ENCODE data around the gene RPH3AL. TPM values are rescaled to one million over a fixed set of nuclear protein-coding genes. Genes with fewer than 3 reads are reported as not detected.
A peak's percentile ranks its signal among the peaks of the same experiment; 100 is the strongest.

Gene RPH3AL
- polyA plus RNA-seq, 3 donors = 0.71 to 1.9 (median 1.5) TPM

DNA sequence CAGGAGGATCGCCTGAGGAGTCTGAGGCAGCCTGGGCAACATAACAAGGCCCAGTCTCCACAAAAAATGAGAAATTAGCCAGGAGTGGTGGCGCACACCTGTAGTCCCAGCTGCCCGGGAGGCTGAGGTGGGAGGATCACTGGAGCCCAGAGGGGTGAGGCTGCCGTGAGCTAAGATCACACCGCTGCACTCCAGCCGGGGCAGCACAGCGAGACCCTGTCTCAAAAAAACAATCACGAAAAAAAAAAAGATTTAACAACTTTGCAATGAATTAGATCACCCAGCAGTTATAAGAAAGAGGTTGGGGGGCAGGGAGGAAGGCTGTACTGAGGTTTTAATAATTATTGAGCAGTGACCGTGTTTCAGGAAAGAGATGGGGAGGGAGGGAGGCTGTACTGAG lies 49.4 kb downstream of the RPH3AL start:
- peaks cover 2% of the 10 kb centered on the region for H3K4me1 Mint-ChIP-seq
- no peak overlapping the region for H3K4me3 ChIP-seq (replicated peaks in 1 of 3; ENCODE audit: low read depth in 2 of 3, low read length in 3 of 3)
- no peak overlapping the region for H3K9ac ChIP-seq (ENCODE audit: insufficient read depth, low read length, poor library complexity, severe bottlenecking)
- peak overlapping the region in 1 of 2 donors; percentile 51 for H3K4me3 Mint-ChIP-seq
- H3K4me1 ChIP-seq (ENCODE audit: control insufficient read depth in 1 of 2, insufficient read depth in 2 of 2, low read length in 2 of 2) = no peaks in the 10 kb centered on the region
- H3K27me3 ChIP-seq (ENCODE audit: control insufficient read depth in 2 of 2, insufficient read depth in 2 of 2, low read length in 2 of 2) = peaks cover 3 to 12% of the 10 kb centered on the region in 2 donors
- no peak for DNase-seq
- no peaks in the 10 kb centered on the region for H4K20me1 ChIP-seq (ENCODE audit: insufficient read depth, low read length)
- no peaks in the 10 kb centered on the region for H3K36me3 Mint-ChIP-seq
- WGBS (ENCODE audit: insufficient coverage) = 100% methylated on average over 4 of the region's 9 CpGs
- intact Hi-C loops (cut with micrococcal nuclease) = no loop called here
- TF ChIP-seq CTCF (IDR thresholded peaks at IDR 0.05) = no peak
- H3K36me3 ChIP-seq (replicated peaks in 1 of 2; ENCODE audit: control insufficient read depth in 1 of 2, insufficient read depth in 2 of 2, low read length in 2 of 2) = no peaks in the 10 kb centered on the region
- H3K79me2 ChIP-seq (ENCODE audit: insufficient read depth, low read length) = no peaks in the 10 kb centered on the region
- H2AFZ ChIP-seq (ENCODE audit: insufficient read depth, low read depth, low read length, poor library complexity, severe bottlenecking) = no peak overlapping the region
- no peaks in the 10 kb centered on the region for H3K9me3 ChIP-seq (replicated peaks in 1 of 2; ENCODE audit: control insufficient read depth in 1 of 2, insufficient read depth in 1 of 2, low read length in 2 of 2)
- no peak overlapping the region for H3K4me2 ChIP-seq (replicated peaks; ENCODE audit: extremely low read depth, low read length, poor library complexity, severe bottlenecking)
- no peaks in the 10 kb centered on the region for H3K9me3 Mint-ChIP-seq
- H3K27me3 Mint-ChIP-seq (ENCODE audit: low read depth in 3 of 3) = peaks cover 7 to 15% (median 15%) of the 10 kb centered on the region in 3 donors
- H3K27ac ChIP-seq (ENCODE audit: low read depth in 1 of 2, low read length in 2 of 2) = no peak overlapping the region
- no peak overlapping the region for H3K27ac Mint-ChIP-seq

DNA sequence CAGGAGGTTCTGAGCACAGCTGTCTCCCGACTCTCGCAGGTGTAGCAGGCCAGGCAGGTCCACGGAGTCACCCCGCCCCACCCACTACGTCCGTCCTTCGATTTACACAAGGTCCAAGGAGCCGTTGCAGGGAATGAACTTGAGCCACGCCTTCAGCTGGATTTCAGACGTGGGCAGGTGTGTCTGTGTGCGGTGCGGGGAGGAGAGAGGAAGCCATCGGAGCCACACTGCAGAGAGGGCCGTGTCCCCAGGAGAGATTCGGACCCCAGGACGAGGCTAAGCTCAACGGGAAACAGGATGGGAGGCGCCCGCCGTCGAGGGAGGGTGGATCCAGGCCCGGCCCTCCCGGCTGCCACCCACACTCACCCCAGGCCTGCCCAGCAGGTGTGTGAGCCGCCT lies 50.3 kb downstream of the RPH3AL start:
- intact Hi-C loops (cut with micrococcal nuclease) = no loop called here
- no peak overlapping the region for H3K27ac Mint-ChIP-seq

More for the DNA sequence above, 50.3 kb downstream of the RPH3AL start:
- H2AFZ ChIP-seq (ENCODE audit: insufficient read depth, low read depth, low read length, poor library complexity, severe bottlenecking) = no peak overlapping the region
- H3K9me3 ChIP-seq (replicated peaks in 1 of 2; ENCODE audit: control insufficient read depth in 1 of 2, insufficient read depth in 1 of 2, low read length in 2 of 2) = no peaks in the 10 kb centered on the region
- Mint-ChIP-seq H3K27me3 (ENCODE audit: low read depth in 3 of 3) (peaks cover 2 to 15% (median 13%) of the 10 kb centered on the region in 3 donors), H3K9me3 (no peaks in the 10 kb centered on the region), H3K4me1 (peaks cover 2% of the 10 kb centered on the region), H3K4me3 (peak overlapping the region in 1 of 2 donors; percentile 61), H3K36me3 (no peaks in the 10 kb centered on the region)
- no peak overlapping the region for H3K4me2 ChIP-seq (replicated peaks; ENCODE audit: extremely low read depth, low read length, poor library complexity, severe bottlenecking)
- no peaks in the 10 kb centered on the region for H4K20me1 ChIP-seq (ENCODE audit: insufficient read depth, low read length)
- H3K27ac ChIP-seq (ENCODE audit: low read depth in 1 of 2, low read length in 2 of 2) = no peak overlapping the region
- TF ChIP-seq CTCF (IDR thresholded peaks at IDR 0.05) = no peak
- H3K27me3 ChIP-seq (ENCODE audit: control insufficient read depth in 2 of 2, insufficient read depth in 2 of 2, low read length in 2 of 2) = peaks cover 3 to 12% of the 10 kb centered on the region in 2 donors
- 93% methylated on average over 10 of the region's 24 CpGs for WGBS (ENCODE audit: insufficient coverage)
- no peak overlapping the region for H3K9ac ChIP-seq (ENCODE audit: insufficient read depth, low read length, poor library complexity, severe bottlenecking)
- no peak overlapping the region for H3K4me3 ChIP-seq (replicated peaks in 1 of 3; ENCODE audit: low read depth in 2 of 3, low read length in 3 of 3)
- H3K79me2 ChIP-seq (ENCODE audit: insufficient read depth, low read length) = no peaks in the 10 kb centered on the region
- H3K36me3 ChIP-seq (replicated peaks in 1 of 2; ENCODE audit: control insufficient read depth in 1 of 2, insufficient read depth in 2 of 2, low read length in 2 of 2) = no peaks in the 10 kb centered on the region
- H3K4me1 ChIP-seq (ENCODE audit: control insufficient read depth in 1 of 2, insufficient read depth in 2 of 2, low read length in 2 of 2) = no peaks in the 10 kb centered on the region
- DNase-seq = no peak
